Measurements from ENCODE around the gene ADAM20. TPM values are rescaled to one million over a fixed set of nuclear protein-coding genes. Genes with fewer than 3 reads are reported as not detected.

Gene ADAM20
- total RNA-seq, result 1 to 10 TPM in 1 of 4 donors, under 1 TPM in 3; 0.42 to 1.0 (median 0.54) TPM
- 0.16 TPM for polyA plus RNA-seq
- long read RNA-seq, donor 1, result 0 reads
- long read RNA-seq, donor 2, result 0 reads
- long read RNA-seq, donor 3, result 0 reads
- long read RNA-seq, donor 4, result 0 reads

GRCh38 chr14:70534904-70535303 lies at the start of gene ADAM20:
Gene ADAM20, minus strand, starts transcription at chr14:70535004. Its CDS starts 10,247 bp downstream, at chr14:70524757.
- DNase-seq, result no peak
- Histone ChIP-seq H3K27me3 (ENCODE audit: control insufficient read depth, insufficient read depth) (no peaks in the 10 kb centered on the region), H3K27ac (ENCODE audit: low read length) (no peak within 1 kb of the TSS), H3K9me3 (ENCODE audit: control insufficient read depth, low read length) (no peaks in the 10 kb centered on the region), H3K4me1 (ENCODE audit: control insufficient read depth, insufficient read depth, low read length) (no peaks in the 10 kb centered on the region), H3K4me3 (ENCODE audit: low read length) (no peak within 1 kb of the TSS)
- intact Hi-C loops (cut with DNase I), result no loop called here
- ATAC-seq, result no peak

GRCh38 chr14:70576891-70577290 lies 42.1 kb upstream of the ADAM20 start:
- Histone ChIP-seq H3K4me3 (ENCODE audit: low read length) (no peak overlapping the region), H3K27ac (ENCODE audit: low read length) (no peak overlapping the region), H3K4me1 (ENCODE audit: control insufficient read depth, insufficient read depth, low read length) (no peaks in the 10 kb centered on the region), H3K9me3 (ENCODE audit: control insufficient read depth, low read length) (no peaks in the 10 kb centered on the region), H3K27me3 (ENCODE audit: control insufficient read depth, insufficient read depth) (no peaks in the 10 kb centered on the region)
- 94% methylated on average over 2 of the region's 2 CpGs for WGBS
- no peak for DNase-seq
- ATAC-seq, result no peak
- intact Hi-C loops (cut with DNase I), result no loop called here

DNA sequence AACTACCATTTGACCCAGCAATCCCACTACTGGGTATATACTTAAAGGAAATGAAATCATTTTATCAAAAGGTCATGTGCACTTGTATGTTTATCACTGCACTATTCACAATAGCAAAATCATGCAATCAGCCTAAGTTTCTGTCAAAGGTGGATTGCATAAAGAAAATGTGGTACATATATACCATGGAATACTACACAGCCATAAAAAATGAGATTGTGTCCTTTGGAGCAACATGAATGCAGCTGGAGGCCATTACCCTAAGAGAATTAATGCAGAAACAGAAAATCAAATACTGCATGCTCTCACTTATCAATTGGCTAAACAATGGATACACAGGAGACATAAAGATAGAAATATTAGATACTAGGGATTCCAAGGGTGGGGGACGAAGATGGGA lies 38.2 kb upstream of the ADAM20 start:
- 96% methylated on average over 1 of the region's 1 CpG for WGBS
- Histone ChIP-seq H3K27ac (ENCODE audit: low read length) (no peak overlapping the region), H3K4me3 (ENCODE audit: low read length) (no peak overlapping the region), H3K9me3 (ENCODE audit: control insufficient read depth, low read length) (no peaks in the 10 kb centered on the region), H3K27me3 (ENCODE audit: control insufficient read depth, insufficient read depth) (no peaks in the 10 kb centered on the region), H3K4me1 (ENCODE audit: control insufficient read depth, insufficient read depth, low read length) (no peaks in the 10 kb centered on the region)
- intact Hi-C loops (cut with DNase I), result no loop called here
- DNase-seq, result no peak
- no peak for ATAC-seq

DNA sequence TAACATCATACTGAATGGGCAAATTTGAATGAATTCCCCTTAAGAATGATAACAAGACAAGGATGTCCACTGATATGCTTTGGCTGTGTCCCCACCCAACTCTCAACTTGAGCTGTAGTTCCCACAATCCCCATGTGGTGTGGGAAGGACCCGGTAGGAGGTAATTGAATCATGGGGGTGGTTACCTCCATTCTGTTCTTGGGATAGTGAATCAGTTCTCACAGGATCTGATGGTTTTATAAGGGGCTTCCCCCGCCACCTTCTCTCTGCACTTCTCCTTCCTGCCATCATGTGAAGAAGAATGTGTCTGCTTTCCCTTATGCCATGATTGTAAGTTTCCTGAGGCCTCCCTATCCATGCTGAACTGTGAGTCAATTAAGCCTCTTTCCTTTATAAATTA lies 36.3 kb upstream of the ADAM20 start:
- WGBS, result 97% methylated on average over 2 of the region's 2 CpGs
- Histone ChIP-seq H3K4me3 (ENCODE audit: low read length) (no peak overlapping the region), H3K4me1 (ENCODE audit: control insufficient read depth, insufficient read depth, low read length) (no peaks in the 10 kb centered on the region), H3K27me3 (ENCODE audit: control insufficient read depth, insufficient read depth) (no peaks in the 10 kb centered on the region), H3K9me3 (ENCODE audit: control insufficient read depth, low read length) (no peaks in the 10 kb centered on the region), H3K27ac (ENCODE audit: low read length) (no peak overlapping the region)
- intact Hi-C loops (cut with DNase I), result no loop called here
- DNase-seq, result no peak
- ATAC-seq, result no peak

DNA sequence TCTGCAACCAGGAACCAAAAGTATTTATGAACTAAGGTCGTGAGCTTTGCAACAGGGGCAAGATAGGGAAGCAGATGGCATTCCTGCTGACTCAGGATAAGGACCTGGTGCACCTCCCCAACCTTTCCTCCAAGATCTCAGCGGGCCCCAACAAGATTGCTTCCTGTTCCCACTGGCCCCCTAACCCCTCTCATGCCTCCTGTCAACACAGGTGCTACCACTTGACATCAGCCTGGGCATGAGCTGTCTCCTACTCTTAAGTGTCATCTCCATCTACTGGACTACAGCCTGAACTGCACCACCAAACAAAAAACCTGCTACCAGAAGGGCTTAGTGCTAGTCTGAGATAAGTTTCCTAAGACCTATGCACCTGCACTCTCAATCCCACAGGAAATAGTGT lies 33.0 kb upstream of the ADAM20 start:
- peak in 1 of 2 donors; percentile 40 for ATAC-seq
- Histone ChIP-seq H3K4me3 (ENCODE audit: low read length) (no peak overlapping the region), H3K27ac (ENCODE audit: low read length) (no peak overlapping the region), H3K27me3 (ENCODE audit: control insufficient read depth, insufficient read depth) (no peaks in the 10 kb centered on the region), H3K9me3 (ENCODE audit: control insufficient read depth, low read length) (no peaks in the 10 kb centered on the region), H3K4me1 (ENCODE audit: control insufficient read depth, insufficient read depth, low read length) (no peaks in the 10 kb centered on the region)
- no peak for DNase-seq
- intact Hi-C loops (cut with DNase I), result no loop called here
- WGBS, result 48% methylated on average over 2 of the region's 2 CpGs

- WGBS, result 94% methylated on average over 1 of the region's 1 CpG
- ATAC-seq (peak; percentile 63 to 77), DNase-seq (peak; percentile 26 to 67 (median 67))
- Histone ChIP-seq H3K9me3 (ENCODE audit: control insufficient read depth, low read length) (no peaks in the 10 kb centered on the region), H3K27me3 (ENCODE audit: control insufficient read depth, insufficient read depth) (no peaks in the 10 kb centered on the region), H3K4me1 (ENCODE audit: control insufficient read depth, insufficient read depth, low read length) (no peaks in the 10 kb centered on the region), H3K27ac (ENCODE audit: low read length) (peak overlapping the region; percentile 44), H3K4me3 (ENCODE audit: low read length) (no peak overlapping the region)
- intact Hi-C loops (cut with DNase I), result no loop called here
Measured at GRCh38 chr14:70563869-70564268, 29.1 kb upstream of the ADAM20 start.

- no peak for ATAC-seq
Measured at GRCh38 chr14:70563417-70563816, 28.6 kb upstream of the ADAM20 start.

GRCh38 chr14:70558356-70558755 lies 23.6 kb upstream of the ADAM20 start:
- Histone ChIP-seq H3K27me3 (ENCODE audit: control insufficient read depth, insufficient read depth) (no peaks in the 10 kb centered on the region), H3K4me1 (ENCODE audit: control insufficient read depth, insufficient read depth, low read length) (no peaks in the 10 kb centered on the region), H3K27ac (ENCODE audit: low read length) (no peak overlapping the region), H3K4me3 (ENCODE audit: low read length) (no peak overlapping the region), H3K9me3 (ENCODE audit: control insufficient read depth, low read length) (no peaks in the 10 kb centered on the region)
- ATAC-seq (no peak), DNase-seq (no peak)
- intact Hi-C loops (cut with DNase I), result no loop called here

More at GRCh38 chr14:70563417-70563816, 28.6 kb upstream of the ADAM20 start:
- Histone ChIP-seq H3K27ac (ENCODE audit: low read length) (no peak overlapping the region), H3K9me3 (ENCODE audit: control insufficient read depth, low read length) (no peaks in the 10 kb centered on the region), H3K4me3 (ENCODE audit: low read length) (no peak overlapping the region), H3K4me1 (ENCODE audit: control insufficient read depth, insufficient read depth, low read length) (no peaks in the 10 kb centered on the region), H3K27me3 (ENCODE audit: control insufficient read depth, insufficient read depth) (no peaks in the 10 kb centered on the region)
- DNase-seq, result no peak
- intact Hi-C loops (cut with DNase I), result no loop called here
- WGBS, result 96% methylated on average over 4 of the region's 4 CpGs

DNA sequence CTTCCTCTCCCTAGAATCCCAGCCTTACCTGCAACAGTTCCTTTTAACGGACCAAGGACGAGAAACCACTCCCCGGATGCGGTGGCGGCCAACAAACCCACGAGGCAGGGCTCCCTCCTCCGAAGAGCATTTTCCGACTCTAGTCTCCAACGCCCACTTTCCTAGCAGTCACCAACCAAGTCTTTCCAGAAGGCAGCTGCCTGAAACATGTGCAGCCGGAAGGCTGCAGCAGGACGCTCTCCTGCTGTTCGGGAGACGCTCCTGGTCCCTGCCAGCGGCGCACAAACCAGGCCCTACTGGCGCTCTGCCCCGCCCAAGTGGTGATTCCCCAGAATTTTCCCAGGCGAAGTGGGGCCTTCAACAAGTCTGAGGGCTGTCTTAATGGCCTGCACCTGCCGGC lies 21.1 kb upstream of the ADAM20 start:
- no peaks in the 10 kb centered on the region for H3K27me3 ChIP-seq (ENCODE audit: control insufficient read depth, insufficient read depth)
- H3K4me3 ChIP-seq (ENCODE audit: low read length), result peak overlapping the region; percentile 17
- 23% methylated on average over 19 of the region's 19 CpGs for WGBS
- ATAC-seq (peak; percentile 65 to 85), DNase-seq (peak; percentile 19 to 73 (median 69))
- intact Hi-C loops (cut with DNase I), result no loop called here
- no peak overlapping the region for H3K27ac ChIP-seq (ENCODE audit: low read length)
- H3K4me1 ChIP-seq (ENCODE audit: control insufficient read depth, insufficient read depth, low read length), result no peaks in the 10 kb centered on the region
- H3K9me3 ChIP-seq (ENCODE audit: control insufficient read depth, low read length), result no peaks in the 10 kb centered on the region

GRCh38 chr14:70538087-70538486 lies 3.3 kb upstream of the ADAM20 start:
- 75% methylated on average over 5 of the region's 5 CpGs for WGBS
- Histone ChIP-seq H3K4me3 (ENCODE audit: low read length) (no peak overlapping the region), H3K9me3 (ENCODE audit: control insufficient read depth, low read length) (no peaks in the 10 kb centered on the region), H3K4me1 (ENCODE audit: control insufficient read depth, insufficient read depth, low read length) (no peaks in the 10 kb centered on the region), H3K27ac (ENCODE audit: low read length) (no peak overlapping the region), H3K27me3 (ENCODE audit: control insufficient read depth, insufficient read depth) (no peaks in the 10 kb centered on the region)
- intact Hi-C loops (cut with DNase I), result no loop called here
- ATAC-seq (no peak), DNase-seq (no peak)

- intact Hi-C loops (cut with DNase I), result no loop called here
- H3K27ac ChIP-seq (ENCODE audit: low read length), result no peak overlapping the region
- H3K4me1 ChIP-seq (ENCODE audit: control insufficient read depth, insufficient read depth, low read length), result no peaks in the 10 kb centered on the region
- no peaks in the 10 kb centered on the region for H3K27me3 ChIP-seq (ENCODE audit: control insufficient read depth, insufficient read depth)
- 91% methylated on average over 1 of the region's 1 CpG for WGBS
- ATAC-seq, result no peak
- DNase-seq, result no peak
- H3K4me3 ChIP-seq (ENCODE audit: low read length), result no peak overlapping the region
- H3K9me3 ChIP-seq (ENCODE audit: control insufficient read depth, low read length), result no peaks in the 10 kb centered on the region
Measured at GRCh38 chr14:70536830-70537229, 2.0 kb upstream of the ADAM20 start.

DNA sequence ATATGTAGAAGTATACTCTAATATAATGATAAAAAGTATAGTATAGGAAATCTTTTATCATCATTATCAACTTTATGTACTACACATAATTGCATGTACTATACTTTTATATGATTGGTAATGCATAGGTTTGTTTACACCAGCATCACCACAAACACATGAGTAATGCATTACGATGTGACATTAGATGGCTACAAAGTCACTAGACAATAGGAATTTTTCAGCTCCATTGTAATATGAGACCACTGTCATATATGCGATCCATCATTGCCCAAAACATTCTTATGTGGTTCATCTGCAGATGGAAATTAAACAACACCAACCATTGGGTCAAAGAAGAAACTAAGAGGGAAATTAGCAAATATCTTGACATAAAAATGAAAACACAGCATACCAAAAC lies 4.4 kb downstream of the ADAM20 start:
- intact Hi-C loops (cut with DNase I), result no loop called here
- WGBS, result 97% methylated on average over 2 of the region's 2 CpGs
- no peak for ATAC-seq
- DNase-seq, result no peak
- H3K9me3 ChIP-seq (ENCODE audit: control insufficient read depth, low read length), result no peaks in the 10 kb centered on the region
- H3K27ac ChIP-seq (ENCODE audit: low read length), result no peak overlapping the region
- H3K4me3 ChIP-seq (ENCODE audit: low read length), result no peak overlapping the region
- H3K27me3 ChIP-seq (ENCODE audit: control insufficient read depth, insufficient read depth), result no peaks in the 10 kb centered on the region
- no peaks in the 10 kb centered on the region for H3K4me1 ChIP-seq (ENCODE audit: control insufficient read depth, insufficient read depth, low read length)

All from right cardiac atrium (tissue), 5 donors.